Endothelial cell of umbilical vein (primary cell): ENCODE data around the gene BGN. TPM values are rescaled to one million over a fixed set of nuclear protein-coding genes. Genes with fewer than 3 reads are reported as not detected.

Experiments used
- BruUV-seq: library from RNA; stranded (reverse); fragments of 400-500 nt; replicated peaks from 2 replicates; lab custom pipeline; 2021; lab: Mats Ljungman, UMichigan
- CTCF ChIA-PET: fragments of 300-600, 350-600 bp; sonication (Branson Sonifier 250); formaldehyde crosslinking; loops from one replicate; lab custom pipeline; 2021; ENCODE audit warnings: antibody characterized with exemption, inconsistent platforms; lab: Charles Lee
- POLR2A ChIA-PET: fragments of 300-600, 350-600 bp; sonication (Branson Sonifier 250); formaldehyde crosslinking; loops from one replicate; lab custom pipeline; 2021; ENCODE audit warnings: antibody characterized with exemption, inconsistent platforms; lab: Charles Lee
- DNase-seq: peaks from one replicate; pipeline ENCODE4 v3.0.0-alpha.2; 2011; ENCODE audit warnings: low read depth, low spot score
- FAIRE-seq: peaks from 2 replicates; lab custom pipeline; 2011; peaks lifted over from hg19 to GRCh38; lab: Jason Lieb, UNC
- H2AFZ ChIP-seq: 2 replicates; pipeline ENCODE4 v1.6.0; 2012; ENCODE audit warnings: low read depth, low read length, control low read depth, inconsistent platforms
- H3K27ac ChIP-seq: 2 replicates; pipeline ENCODE4 v1.5.1; 2011; ENCODE audit warnings: low read depth, mild to moderate bottlenecking, control low read depth, low read length, moderate library complexity; ENCODE audit not compliant: insufficient read depth
- H3K27me3 ChIP-seq, 2 experiments: 2 replicates each; pipeline versions ENCODE4 v1.6.0 to v1.6.1; 2011; ENCODE audit warnings: low read length in 2 of 2, mixed read lengths in 1 of 2; ENCODE audit not compliant: control insufficient read depth in 2 of 2, insufficient read depth in 2 of 2
- H3K36me3 ChIP-seq, 2 experiments: 2 replicates in 1 of 2; 3 replicates in 1 of 2; pipeline ENCODE4 v1.5.1; 2011; ENCODE audit warnings: low read length in 2 of 2, mild to moderate bottlenecking in 1 of 2, moderate library complexity in 1 of 2; ENCODE audit not compliant: control insufficient read depth in 2 of 2, insufficient read depth in 2 of 2; ENCODE audit errors: extremely low read depth in 1 of 2
- H3K4me1 ChIP-seq: 3 replicates; pipeline ENCODE4 v1.5.1; 2011; ENCODE audit warnings: mild to moderate bottlenecking, low read length; ENCODE audit not compliant: control insufficient read depth, insufficient read depth; ENCODE audit errors: extremely low read depth
- H3K4me2 ChIP-seq: 2 replicates; pipeline ENCODE4 v1.6.1; 2011; ENCODE audit warnings: low read length, control low read depth, mixed read lengths; ENCODE audit not compliant: insufficient read depth
- H3K4me3 ChIP-seq, 3 experiments: fragments of 200-600 bp in 1 of 3; sonication (generic), shearing (Covaris generic) in 1 of 3; replicated peaks in 1 of 3; 2 replicates each; pipeline ENCODE4 v1.5.1; 2011 to 2016; ENCODE audit warnings: control low read depth in 3 of 3, low read length in 3 of 3, mild to moderate bottlenecking in 2 of 3, inconsistent platforms in 1 of 3, low read depth in 1 of 3, moderate library complexity in 1 of 3; ENCODE audit not compliant: insufficient read depth in 1 of 3
- H3K79me2 ChIP-seq: 2 replicates; pipeline ENCODE4 v1.6.0; 2012; ENCODE audit warnings: low read length, inconsistent platforms; ENCODE audit not compliant: control insufficient read depth, insufficient read depth
- H3K9ac ChIP-seq: replicated peaks from 2 replicates; pipeline ENCODE3; 2011; ENCODE audit warnings: low read length, control low read depth; ENCODE audit not compliant: insufficient read depth; ENCODE audit errors: extremely low read depth
- H3K9me1 ChIP-seq: replicated peaks from 3 replicates; pipeline ENCODE4 v1.6.0; 2011; ENCODE audit warnings: mild to moderate bottlenecking, low read length; ENCODE audit not compliant: control insufficient read depth, insufficient read depth; ENCODE audit errors: extremely low read depth
- H3K9me3 ChIP-seq: replicated peaks from 2 replicates; pipeline ENCODE4 v1.5.1; 2012; ENCODE audit warnings: low read length, inconsistent platforms; ENCODE audit not compliant: control insufficient read depth, insufficient read depth
- H4K20me1 ChIP-seq: replicated peaks from 2 replicates; pipeline ENCODE3; 2011; ENCODE audit warnings: mild to moderate bottlenecking, low read length; ENCODE audit not compliant: control insufficient read depth, insufficient read depth; ENCODE audit errors: extremely low read depth
- CTCF ChIP-seq, 2 donors: IDR thresholded peaks; 1 replicate in 1 of 2; 2 replicates in 1 of 2; pipeline ENCODE4 v1.5.1; 2011; ENCODE audit warnings: low read length in 2 of 2, mild to moderate bottlenecking in 2 of 2, moderate library complexity in 2 of 2, control low read depth in 1 of 2, inconsistent platforms in 1 of 2, low read depth in 1 of 2; ENCODE audit not compliant: insufficient read depth in 1 of 2; ENCODE audit errors: extremely low read depth in 1 of 2
- EZH2 ChIP-seq: IDR thresholded peaks from 2 replicates; pipeline ENCODE4 v1.6.1; 2012; ENCODE audit warnings: borderline replicate concordance, low read depth, mild to moderate bottlenecking, moderate library complexity, low read length, inconsistent platforms; ENCODE audit not compliant: severe bottlenecking
- FOS ChIP-seq: IDR thresholded peaks from 2 replicates; pipeline ENCODE4 v1.6.1; 2011; ENCODE audit warnings: mild to moderate bottlenecking, low read length, moderate library complexity, borderline replicate concordance; ENCODE audit not compliant: insufficient read depth
- GATA2 ChIP-seq: IDR thresholded peaks from 2 replicates; pipeline ENCODE4 v1.7.0; 2011; ENCODE audit warnings: low read depth, mild to moderate bottlenecking, moderate library complexity, mixed read lengths, low read length; ENCODE audit not compliant: insufficient read length, insufficient read depth
- JUN ChIP-seq: IDR thresholded peaks from 2 replicates; pipeline ENCODE4 v1.6.1; 2011; ENCODE audit warnings: borderline replicate concordance, low read depth; ENCODE audit not compliant: insufficient read length, insufficient read depth
- MAX ChIP-seq: IDR thresholded peaks from 2 replicates; pipeline ENCODE4 v1.6.1; 2011; ENCODE audit not compliant: insufficient read depth, insufficient read length
- MYC ChIP-seq: IDR thresholded peaks from one replicate; pipeline ENCODE4 v1.6.1; 2011; ENCODE audit warnings: mild to moderate bottlenecking, low read depth, low read length
- POLR2A ChIP-seq: IDR thresholded peaks from 2 replicates; pipeline ENCODE4 v1.6.1; 2012; ENCODE audit warnings: low read depth, mild to moderate bottlenecking, control low read depth, low read length
- POLR2AphosphoS5 ChIP-seq: IDR thresholded peaks from 2 replicates; pipeline ENCODE4 v1.6.1; 2012; ENCODE audit warnings: low read depth, mild to moderate bottlenecking, control low read depth, low read length, moderate library complexity; ENCODE audit not compliant: insufficient read depth
- dilution Hi-C: fragments of 300-500 bp; cut with MboI; formaldehyde crosslinking; loops from one replicate; pipeline ENCODE4 v1.15.0; 2019; ENCODE audit warnings: low sequenced_read_pairs; ENCODE audit not compliant: extremely low pct_ligation_motif_present
- intact Hi-C: fragments of 100-400 bp; cut with micrococcal nuclease; formaldehyde crosslinking; loops from one replicate; pipeline ENCODE4 v1.10.0; 2022
- polyA plus RNA-seq, 4 experiments: library from polyadenylated mRNA; depleted of rRNA in 3 of 4; stranded (reverse) in 3 of 4; unstranded in 1 of 4; fragments of >200 nt; gene quantifications; 2 replicates each; pipeline versions ENCODE4 v1.2.1 to v1.2.3, GENCODE V29; 2011 to 2012; ENCODE audit warnings: missing spikeins in 1 of 4
- total RNA-seq: library from RNA; stranded (reverse); gene quantifications from 2 replicates; pipeline ENCODE4 v1.2.3, GENCODE V29; 2021

BGN gene
- total and polyA plus RNA-seq, 2 donors (not counting 3 experiments of a cell fraction or from before 2014, with no cell fraction given), result 479 to 879 TPM

GRCh38 chrX:153492543-153492942 is 2.2 kb upstream of the BGN start:
- ChIA-PET POLR2A (interaction anchor here (1.7 kb wide), 1 partner anchor 16 kb away, joined by 4 read pairs; no protein-coding TSS in a partner anchor), CTCF (interaction anchor here (1.4 to 9.4 kb wide), 3 partner anchors 16 to 32 kb away, joined by 7 to 189 read pairs (median 13); partner anchors contain the start of gene HAUS7)
- intact Hi-C loops (no loop called here), dilution Hi-C loops (no loop called here)
- H3K9ac ChIP-seq, result no peak overlapping the region
- H3K36me3 ChIP-seq, result no peaks in the 10 kb centered on the region
- peaks cover 52% of the 10 kb centered on the region for H3K4me1 ChIP-seq
- H3K27me3 ChIP-seq, result no peaks in the 10 kb centered on the region
- DNase-seq (no peak), FAIRE-seq (no peak)
- H3K9me1 ChIP-seq, result no peaks in the 10 kb centered on the region
- H4K20me1 ChIP-seq, result no peaks in the 10 kb centered on the region
- H3K4me2 ChIP-seq, result no peak overlapping the region
- no peak overlapping the region for H3K4me3 ChIP-seq
- no peak overlapping the region for H2AFZ ChIP-seq
- H3K79me2 ChIP-seq, result peaks cover 13% of the 10 kb centered on the region
- TF ChIP-seq JUN (no peak), FOS (no peak), EZH2 (no peak), POLR2AphosphoS5 (no peak), MYC (no peak), GATA2 (no peak), CTCF (IDR thresholded peaks at IDR 0.05; ENCODE audit: extremely low read depth in 1 of 2, insufficient read depth in 1 of 2, low read depth in 1 of 2, low read length in 2 of 2) (no peak), POLR2A (no peak), MAX (no peak)
- no peak overlapping the region for H3K27ac ChIP-seq
- no TSS peak for BruUV-seq
- H3K9me3 ChIP-seq, result no peaks in the 10 kb centered on the region
